OCI-LY3 (cell line): ENCODE data around the gene CARS1.

ENCODE experiments used
- H2AFZ ChIP-seq: fragments of 200-600, 300-600 bp; shearing (Covaris generic); 2 replicates; pipeline ENCODE4 v1.6.0; 2014; ENCODE audit warnings: antibody characterized with exemption, low read depth, low read length
- H3K27ac ChIP-seq: fragments of 200-600, 300-600 bp; sonication (generic); 2 replicates; pipeline ENCODE4 v1.5.1; 2014; ENCODE audit warnings: mild to moderate bottlenecking, low read length, moderate library complexity, mixed read lengths
- H3K27me3 ChIP-seq: fragments of 200-600, 300-600 bp; sonication (generic); 2 replicates; pipeline ENCODE4 v1.6.1; 2014; ENCODE audit warnings: low read depth, low read length, mixed read lengths
- H3K36me3 ChIP-seq: fragments of 200-600, 300-600 bp; sonication (generic); replicated peaks from 2 replicates; pipeline ENCODE3; 2014; ENCODE audit warnings: low read depth, low read length, mixed read lengths
- H3K4me1 ChIP-seq: fragments of 300-600, 200-600 bp; sonication (generic); 2 replicates; pipeline ENCODE4 v1.6.1; 2014; ENCODE audit warnings: low read length, mixed read lengths
- H3K4me2 ChIP-seq: fragments of 200-600, 300-600 bp; sonication (generic); 2 replicates; pipeline ENCODE4 v1.6.1; 2014; ENCODE audit warnings: low read length, mixed read lengths
- H3K4me3 ChIP-seq: fragments of 300-600, 200-600 bp; sonication (generic); 2 replicates; pipeline ENCODE4 v1.5.1; 2014; ENCODE audit warnings: antibody characterized with exemption, mild to moderate bottlenecking, low read length, moderate library complexity
- H3K79me2 ChIP-seq: fragments of 300-600, 200-600 bp; shearing (Covaris generic); 2 replicates; pipeline ENCODE4 v1.6.1; 2014; ENCODE audit warnings: mild to moderate bottlenecking, low read length, mixed read lengths
- H3K9ac ChIP-seq: fragments of 300-600, 200-600 bp; shearing (Covaris generic); 2 replicates; pipeline ENCODE4 v1.6.0; 2014; ENCODE audit warnings: mild to moderate bottlenecking, low read length, moderate library complexity
- H3K9me3 ChIP-seq: fragments of 200-600, 300-600 bp; shearing (Covaris generic); 2 replicates; pipeline ENCODE4 v1.6.1; 2014; ENCODE audit warnings: low read length, mixed read lengths; ENCODE audit not compliant: insufficient read depth
- H4K20me1 ChIP-seq: fragments of 200-600, 300-600 bp; sonication (generic); 2 replicates; pipeline ENCODE4 v1.6.1; 2016; ENCODE audit warnings: low read length, mixed read lengths; ENCODE audit not compliant: insufficient read depth
- EZH2phosphoT487 ChIP-seq: fragments of 200-600 bp; shearing (Covaris generic); IDR thresholded peaks from 2 replicates; pipeline ENCODE4 v1.6.1; 2018; ENCODE audit warnings: antibody characterized with exemption, mixed run types, low read depth
- TF ChIP-seq, protein P1 (sequence below): fragments of 200-600, 300-600 bp; sonication (generic); IDR thresholded peaks from 2 replicates; pipeline ENCODE4 v1.5.1; 2014; ENCODE audit warnings: antibody characterized with exemption, low read length, low read depth

The CARS1 gene

DNA sequence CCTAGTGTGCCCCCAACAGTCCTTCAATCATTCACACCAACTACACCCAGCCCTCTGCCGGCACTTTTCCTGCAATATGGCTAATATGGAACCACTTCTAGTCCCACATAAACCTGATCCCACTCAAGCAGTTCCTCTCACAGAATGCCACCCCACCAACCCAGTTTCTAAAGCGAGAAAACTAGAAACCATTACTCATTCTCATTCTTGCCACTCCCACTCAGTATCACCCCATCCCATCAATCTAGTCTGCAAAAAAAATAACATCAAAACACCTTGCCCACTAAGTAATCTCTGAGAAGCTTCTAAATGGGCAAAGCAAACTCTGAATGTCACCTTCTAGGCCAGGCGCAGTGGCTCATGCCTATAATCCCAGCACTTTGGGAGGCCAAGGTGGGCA lies 83.0 kb downstream of the CARS1 start:
- Histone ChIP-seq H4K20me1 (peaks cover 20% of the 10 kb centered on the region), H3K27me3 (no peaks in the 10 kb centered on the region), H3K27ac (no peak overlapping the region), H2AFZ (no peak overlapping the region), H3K36me3 (peaks cover 85% of the 10 kb centered on the region), H3K4me3 (no peak overlapping the region), H3K4me2 (no peak overlapping the region), H3K9ac (no peak overlapping the region), H3K9me3 (no peaks in the 10 kb centered on the region), H3K4me1 (no peaks in the 10 kb centered on the region), H3K79me2 (peaks cover 82% of the 10 kb centered on the region)
- TF ChIP-seq EZH2phosphoT487, result no peak
- TF ChIP-seq, protein P1, sequence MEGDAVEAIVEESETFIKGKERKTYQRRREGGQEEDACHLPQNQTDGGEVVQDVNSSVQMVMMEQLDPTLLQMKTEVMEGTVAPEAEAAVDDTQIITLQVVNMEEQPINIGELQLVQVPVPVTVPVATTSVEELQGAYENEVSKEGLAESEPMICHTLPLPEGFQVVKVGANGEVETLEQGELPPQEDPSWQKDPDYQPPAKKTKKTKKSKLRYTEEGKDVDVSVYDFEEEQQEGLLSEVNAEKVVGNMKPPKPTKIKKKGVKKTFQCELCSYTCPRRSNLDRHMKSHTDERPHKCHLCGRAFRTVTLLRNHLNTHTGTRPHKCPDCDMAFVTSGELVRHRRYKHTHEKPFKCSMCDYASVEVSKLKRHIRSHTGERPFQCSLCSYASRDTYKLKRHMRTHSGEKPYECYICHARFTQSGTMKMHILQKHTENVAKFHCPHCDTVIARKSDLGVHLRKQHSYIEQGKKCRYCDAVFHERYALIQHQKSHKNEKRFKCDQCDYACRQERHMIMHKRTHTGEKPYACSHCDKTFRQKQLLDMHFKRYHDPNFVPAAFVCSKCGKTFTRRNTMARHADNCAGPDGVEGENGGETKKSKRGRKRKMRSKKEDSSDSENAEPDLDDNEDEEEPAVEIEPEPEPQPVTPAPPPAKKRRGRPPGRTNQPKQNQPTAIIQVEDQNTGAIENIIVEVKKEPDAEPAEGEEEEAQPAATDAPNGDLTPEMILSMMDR, result no peak

DNA sequence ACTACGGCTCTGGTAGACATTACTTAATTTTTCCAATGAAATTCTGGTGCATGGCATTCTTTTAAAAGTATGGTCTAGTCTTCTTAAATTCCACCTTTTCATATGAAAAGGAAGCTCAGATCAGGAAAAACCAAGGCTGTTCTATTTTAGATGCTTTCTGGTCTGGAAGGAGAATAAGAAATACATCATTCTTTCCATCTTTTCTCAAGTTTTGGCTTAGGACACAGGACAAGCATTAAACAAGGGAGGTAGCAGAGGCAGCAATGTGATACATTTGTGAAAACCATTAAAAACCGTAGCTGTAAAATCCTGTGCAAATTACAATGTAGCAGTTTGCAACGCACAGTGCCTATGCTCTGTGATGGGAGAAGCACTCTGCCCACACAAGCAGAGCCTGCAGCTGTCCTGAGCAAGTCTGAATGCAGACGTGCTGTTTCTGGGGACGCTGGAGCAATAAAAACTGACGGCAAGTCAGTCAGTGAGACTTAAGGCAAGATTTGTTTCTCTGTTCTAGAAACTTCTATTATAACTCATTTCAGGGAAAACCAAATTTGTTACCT lies 88.8 kb downstream of the CARS1 start:
- Histone ChIP-seq H3K36me3 (peaks cover 84% of the 10 kb centered on the region), H3K9ac (no peak overlapping the region), H3K27me3 (no peaks in the 10 kb centered on the region), H3K4me2 (no peak overlapping the region), H2AFZ (no peak overlapping the region), H3K27ac (no peak overlapping the region), H4K20me1 (peaks cover 39% of the 10 kb centered on the region), H3K79me2 (peaks cover 72% of the 10 kb centered on the region), H3K4me3 (no peak overlapping the region), H3K9me3 (no peaks in the 10 kb centered on the region), H3K4me1 (no peaks in the 10 kb centered on the region)
- TF ChIP-seq, protein P1, result no peak
- TF ChIP-seq EZH2phosphoT487, result no peak

- Histone ChIP-seq H3K4me2 (no peak overlapping the region), H3K36me3 (peaks cover 77% of the 10 kb centered on the region), H3K9ac (no peak overlapping the region), H3K4me1 (peaks cover 16% of the 10 kb centered on the region), H4K20me1 (peaks cover 61% of the 10 kb centered on the region), H2AFZ (no peak overlapping the region), H3K79me2 (peaks cover 77% of the 10 kb centered on the region), H3K4me3 (no peak overlapping the region), H3K9me3 (no peaks in the 10 kb centered on the region), H3K27ac (no peak overlapping the region), H3K27me3 (no peaks in the 10 kb centered on the region)
- TF ChIP-seq EZH2phosphoT487, result no peak
- TF ChIP-seq, protein P1, result no peak
Observed at GRCh38 chr11:2964782-2965181, 92.4 kb downstream of the CARS1 start.

GRCh38 chr11:2963761-2964160 lies 93.5 kb downstream of the CARS1 start:
- peaks cover 68% of the 10 kb centered on the region for H3K79me2 ChIP-seq
- TF ChIP-seq EZH2phosphoT487, result no peak
- TF ChIP-seq, protein P1, result no peak
- no peak overlapping the region for H3K9ac ChIP-seq
- peaks cover 16% of the 10 kb centered on the region for H3K4me1 ChIP-seq
- H3K27ac ChIP-seq, result no peak overlapping the region
- no peaks in the 10 kb centered on the region for H3K27me3 ChIP-seq
- H3K4me3 ChIP-seq, result no peak overlapping the region
- no peaks in the 10 kb centered on the region for H3K9me3 ChIP-seq
- H4K20me1 ChIP-seq, result peaks cover 59% of the 10 kb centered on the region
- no peak overlapping the region for H2AFZ ChIP-seq
- peaks cover 79% of the 10 kb centered on the region for H3K36me3 ChIP-seq
- H3K4me2 ChIP-seq, result no peak overlapping the region
